SK-N-SH (cell line): Measurements from ENCODE around the gene PPM1L. TPM values are rescaled to one million over a fixed set of nuclear protein-coding genes. Genes with fewer than 3 reads are reported as not detected.

Source experiments
- CTCF ChIA-PET: fragments of 300-600, 350-600 bp; formaldehyde crosslinking; extraction: SDS; loops from one replicate; lab custom pipeline; 2021; lab: Yijun Ruan, JAX
- POLR2A ChIA-PET: fragments of 350-600 bp; sonication (Branson Sonifier 250); formaldehyde crosslinking; extraction: SDS; loops from one replicate; lab custom pipeline; 2020; ENCODE audit warnings: antibody characterized with exemption, inconsistent platforms; lab: Yijun Ruan, JAX
- DNase-seq: peaks from one replicate; pipeline ENCODE4 v3.0.0; 2012
- H2AFZ ChIP-seq: fragments of 200-600 bp; sonication (generic); 2 replicates; pipeline ENCODE4 v1.8.1; 2016; ENCODE audit warnings: antibody characterized with exemption, mild to moderate bottlenecking, low read depth
- H3F3A ChIP-seq: fragments of 200-600 bp; sonication (generic); replicated peaks from 2 replicates; pipeline ENCODE3; 2016; ENCODE audit warnings: antibody characterized with exemption, mild to moderate bottlenecking; ENCODE audit not compliant: insufficient read depth
- H3K27ac ChIP-seq, 2 experiments: fragments of 200-500 bp in 1 of 2; fragments of 200-600 bp in 1 of 2; sonication (Bioruptor generic) in 1 of 2; sonication (generic), shearing (Covaris generic) in 1 of 2; 2 replicates each; pipeline versions ENCODE4 v1.5.1 to v1.6.1; 2014 to 2016; ENCODE audit warnings: low read depth in 2 of 2, inconsistent platforms in 1 of 2, low read length in 1 of 2, mild to moderate bottlenecking in 1 of 2, mixed read lengths in 1 of 2
- H3K27me3 ChIP-seq: fragments of 200-600 bp; sonication (generic), shearing (Covaris generic); 2 replicates; pipeline ENCODE4 v1.6.1; 2016; ENCODE audit warnings: mixed run types; ENCODE audit not compliant: insufficient read depth
- H3K36me3 ChIP-seq, 2 experiments: fragments of 200-500 bp in 1 of 2; fragments of 200-600 bp in 1 of 2; sonication (Bioruptor generic) in 1 of 2; sonication (generic) in 1 of 2; replicated peaks in 1 of 2; 2 replicates each; pipeline versions ENCODE3 to v1.5.1; 2014 to 2016; ENCODE audit warnings: low read length in 1 of 2, mild to moderate bottlenecking in 1 of 2; ENCODE audit not compliant: insufficient read depth in 2 of 2, control insufficient read depth in 1 of 2
- H3K4me1 ChIP-seq, 2 experiments: fragments of 200-500 bp in 1 of 2; fragments of 200-600 bp in 1 of 2; sonication (Bioruptor generic) in 1 of 2; sonication (generic), shearing (Covaris generic) in 1 of 2; 2 replicates each; pipeline versions ENCODE4 v1.5.1 to v1.6.1; 2014 to 2016; ENCODE audit warnings: low read depth in 1 of 2, low read length in 1 of 2, mixed run types in 1 of 2; ENCODE audit not compliant: insufficient read depth in 2 of 2, control insufficient read depth in 1 of 2
- H3K4me2 ChIP-seq: fragments of 200-600 bp; sonication (generic), shearing (Covaris generic); 2 replicates; pipeline ENCODE4 v1.6.1; 2017; ENCODE audit warnings: mixed run types
- H3K4me3 ChIP-seq, 2 experiments: fragments of 200-500 bp in 1 of 2; fragments of 200-600 bp in 1 of 2; sonication (Bioruptor generic) in 1 of 2; sonication (generic), shearing (Covaris generic) in 1 of 2; 2 replicates each; pipeline versions ENCODE4 v1.5.1 to v1.8.1; 2014 to 2016; ENCODE audit warnings: low read depth in 2 of 2, inconsistent platforms in 1 of 2, low read length in 1 of 2, mild to moderate bottlenecking in 1 of 2, mixed read lengths in 1 of 2, moderate library complexity in 1 of 2
- H3K79me2 ChIP-seq: fragments of 200-600 bp; sonication (generic); 2 replicates; pipeline ENCODE4 v1.8.1; 2017; ENCODE audit warnings: mild to moderate bottlenecking; ENCODE audit not compliant: insufficient read depth
- H3K9ac ChIP-seq: fragments of 200-600 bp; sonication (generic); 2 replicates; pipeline ENCODE4 v1.6.1; 2017; ENCODE audit warnings: mixed run types
- H3K9me2 ChIP-seq: fragments of 200-600 bp; sonication (generic); 2 replicates; pipeline ENCODE4 v1.6.1; 2017; ENCODE audit warnings: mixed run types
- H3K9me3 ChIP-seq: fragments of 200-600 bp; sonication (generic); 2 replicates; pipeline ENCODE4 v1.6.1; 2017; ENCODE audit warnings: mixed run types, mild to moderate bottlenecking, moderate library complexity
- H4K20me1 ChIP-seq: fragments of 200-600 bp; sonication (generic); 2 replicates; pipeline ENCODE4 v1.6.1; 2017; ENCODE audit warnings: mild to moderate bottlenecking, mixed run types; ENCODE audit not compliant: insufficient read depth
- CHD2 ChIP-seq: fragments of 150-350 bp; IDR thresholded peaks from 2 replicates; pipeline ENCODE4 v1.6.1; 2018; ENCODE audit warnings: low read length; ENCODE audit not compliant: partially characterized antibody
- CTCF ChIP-seq: fragments of 200-600 bp; sonication (generic); IDR thresholded peaks from 2 replicates; pipeline ENCODE4 v1.6.1; 2017; ENCODE audit warnings: antibody characterized with exemption, mild to moderate bottlenecking, moderate library complexity
- FOSL2 ChIP-seq: IDR thresholded peaks from 2 replicates; pipeline ENCODE4 v1.4.0; 2012; ENCODE audit warnings: low read depth, mild to moderate bottlenecking, moderate library complexity, borderline replicate concordance
- JUND ChIP-seq: IDR thresholded peaks from 2 replicates; pipeline ENCODE4 v1.4.0; 2012
- MAX ChIP-seq: IDR thresholded peaks from 2 replicates; pipeline ENCODE4 v1.4.0; 2012; ENCODE audit warnings: low read depth
- MEF2A ChIP-seq: IDR thresholded peaks from 2 replicates; pipeline ENCODE4 v1.4.0; 2012; ENCODE audit warnings: low read depth, borderline replicate concordance
- NRF1 ChIP-seq: IDR thresholded peaks from 2 replicates; pipeline ENCODE4 v1.6.1; 2012; ENCODE audit warnings: low read depth, mild to moderate bottlenecking, low read length
- PBX3 ChIP-seq: IDR thresholded peaks from 2 replicates; pipeline ENCODE4; 2012
- RAD21 ChIP-seq: IDR thresholded peaks from 2 replicates; pipeline ENCODE4 v1.6.1; 2012; ENCODE audit warnings: mild to moderate bottlenecking, low read length
- SIN3A ChIP-seq: IDR thresholded peaks from 2 replicates; pipeline ENCODE4 v1.6.1; 2012; ENCODE audit warnings: low read depth, mild to moderate bottlenecking, low read length, moderate library complexity, borderline replicate concordance
- TCF12 ChIP-seq: IDR thresholded peaks from 2 replicates; pipeline ENCODE4 v1.4.0; 2012
- USF1 ChIP-seq: IDR thresholded peaks from 2 replicates; pipeline ENCODE4 v1.4.0; 2012; ENCODE audit warnings: low read depth, borderline replicate concordance
- USF2 ChIP-seq: fragments of 150-350 bp; IDR thresholded peaks from 2 replicates; pipeline ENCODE4 v1.6.1; 2017; ENCODE audit warnings: antibody characterized with exemption, low read length, low read depth, borderline replicate concordance
- YY1 ChIP-seq: IDR thresholded peaks from 2 replicates; pipeline ENCODE4 v1.4.0; 2012; ENCODE audit warnings: low read depth, mild to moderate bottlenecking
- WGBS: methylation state at CpG from one replicate; pipeline ENCODE4 v1.1.6; 2017; ENCODE audit warnings: low lambda C conversion rate; 5-methylcytosine and 5-hydroxymethylcytosine counted together
- polyA plus RNA-seq, 3 experiments: library from polyadenylated mRNA; depleted of rRNA; stranded (reverse); fragments of >200 nt; gene quantifications; 2 replicates each; pipeline ENCODE4 v1.2.3, GENCODE V29; 2012

PPM1L gene
- polyA plus RNA-seq, 1 of the 3 experiments (the other 2 are of a cell fraction) = 0.16 TPM

- TF ChIP-seq PBX3 (no peak), YY1 (no peak)
Measured at GRCh38 chr3:161067335-161067734, 311.3 kb downstream of the PPM1L start (continued).

- Histone ChIP-seq H3K36me3 (no peaks in the 10 kb centered on the region), H3K4me2 (peak overlapping the region; percentile 31), H3K9me3 (no peaks in the 10 kb centered on the region), H3K9me2 (no peaks in the 10 kb centered on the region), H4K20me1 (no peaks in the 10 kb centered on the region), H3K9ac (no peak overlapping the region), H3K27me3 (peaks cover 4% of the 10 kb centered on the region; the same call in 1 of the 2 replicates), H3K79me2 (no peaks in the 10 kb centered on the region), H3K4me1 (no peaks in the 10 kb centered on the region; a peak in 1 of 4 replicates), H3K27ac (0 out of 4 replicates have a peak overlapping the region, but pooled peaks of 1 of the 2 experiments have one; percentile 29)
- ChIA-PET CTCF (no interaction called here), POLR2A (no interaction called here)
- no peak for DNase-seq
- 48% methylated on average over 5 of the region's 5 CpGs for WGBS
- TF ChIP-seq MEF2A (no peak), TCF12 (peak; percentile 22; the same call in 1 of the 2 replicates), SIN3A (no peak), USF1 (no peak), PBX3 (no peak), RAD21 (no peak), CTCF (no peak), NRF1 (no peak), JUND (no peak), CHD2 (no peak), FOSL2 (peak; percentile 36; the same call in 1 of the 2 replicates), USF2 (no peak), MAX (no peak)
- TF ChIP-seq, all 33 proteins: peak for 2
- Histone ChIP-seq H3F3A (peaks cover 8% of the 10 kb centered on the region), H3K4me3 (no peak overlapping the region), H2AFZ (no peak overlapping the region; the same call in 1 of the 2 replicates)
Measured at GRCh38 chr3:161069511-161070251, 313.6 kb downstream of the PPM1L start.
